ENCODE results near the gene CDK11A. TPM values are rescaled to one million over a fixed set of nuclear protein-coding genes. Genes with fewer than 3 reads are reported as not detected.

CDK11A gene
- total RNA-seq, 3 donors from 2014 or later = 27.8 to 51.8 (median 41.6) TPM

DNA sequence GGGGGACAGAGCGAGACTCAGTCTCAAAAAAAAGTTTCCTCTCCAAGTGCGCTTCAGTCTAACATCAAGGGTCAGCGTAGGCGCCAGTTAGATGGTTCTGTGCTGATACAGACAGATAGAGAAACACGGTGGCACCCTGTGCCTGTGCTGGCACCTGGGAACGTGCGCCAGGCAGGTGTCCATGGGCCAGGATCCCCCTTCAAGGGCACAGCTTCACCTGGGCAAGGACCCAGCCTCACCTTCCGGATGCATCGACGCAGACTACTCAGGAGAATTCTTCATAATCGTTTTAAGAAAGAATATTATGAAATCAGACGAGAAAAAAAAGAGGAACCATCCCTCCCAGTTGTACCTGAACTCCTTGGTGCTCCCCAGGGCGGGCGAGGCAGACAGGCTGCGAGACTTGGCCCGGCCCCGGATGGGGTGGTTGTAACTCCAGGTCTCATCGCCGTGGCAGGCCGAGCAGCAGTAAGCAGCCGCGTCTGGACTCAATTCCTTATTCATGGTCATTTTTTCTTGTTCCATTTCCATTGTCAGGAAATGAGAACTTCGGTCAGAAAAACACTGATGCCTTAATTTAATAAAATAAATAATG is 40.8 kb upstream of the CDK11A start:
- no peak overlapping the region for H3K4me3 ChIP-seq
- TF ChIP-seq POLR2AphosphoS5 (IDR thresholded peaks at IDR 0.05) = no peak
- no peak for TF ChIP-seq CTCF (IDR thresholded peaks at IDR 0.05)
- no peak for TF ChIP-seq POLR2A (IDR thresholded peaks at IDR 0.05)
- H3K36me3 ChIP-seq = no peaks in the 10 kb centered on the region
- peak overlapping the region in 1 of 2 donors; percentile 75 for H3K27ac ChIP-seq
- no peaks in the 10 kb centered on the region for H3K27me3 ChIP-seq
- intact Hi-C loops (cut with DNase I; ENCODE audit: low total_unique reads) = loop anchor here (5.0 kb wide), 1 partner anchor 142 kb away; no protein-coding TSS in a partner anchor
- DNase-seq (ENCODE audit: low spot score in 2 of 2) = no peak
- H3K4me1 ChIP-seq = no peaks in the 10 kb centered on the region
- no peaks in the 10 kb centered on the region for H3K9me3 ChIP-seq

- Histone ChIP-seq H3K4me3 (no peak overlapping the region), H3K4me1 (no peaks in the 10 kb centered on the region), H3K27ac (peak overlapping the region; percentile 68 to 75), H3K36me3 (no peaks in the 10 kb centered on the region), H3K9me3 (no peaks in the 10 kb centered on the region), H3K27me3 (no peaks in the 10 kb centered on the region)
- TF ChIP-seq POLR2A (IDR thresholded peaks at IDR 0.05) = no peak
- no peak for TF ChIP-seq CTCF (IDR thresholded peaks at IDR 0.05)
- peak; percentile 26 to 83 (median 80) for TF ChIP-seq POLR2AphosphoS5 (IDR thresholded peaks at IDR 0.05)
- intact Hi-C loops (cut with DNase I; ENCODE audit: low total_unique reads) = loop anchor here (5.0 kb wide), 1 partner anchor 143 kb away; no protein-coding TSS in a partner anchor
- DNase-seq (ENCODE audit: low spot score in 2 of 2) = peak in 1 of 2 donors; percentile 86
Measured at GRCh38 chr1:1763657-1764621, 39.8 kb upstream of the CDK11A start.

DNA sequence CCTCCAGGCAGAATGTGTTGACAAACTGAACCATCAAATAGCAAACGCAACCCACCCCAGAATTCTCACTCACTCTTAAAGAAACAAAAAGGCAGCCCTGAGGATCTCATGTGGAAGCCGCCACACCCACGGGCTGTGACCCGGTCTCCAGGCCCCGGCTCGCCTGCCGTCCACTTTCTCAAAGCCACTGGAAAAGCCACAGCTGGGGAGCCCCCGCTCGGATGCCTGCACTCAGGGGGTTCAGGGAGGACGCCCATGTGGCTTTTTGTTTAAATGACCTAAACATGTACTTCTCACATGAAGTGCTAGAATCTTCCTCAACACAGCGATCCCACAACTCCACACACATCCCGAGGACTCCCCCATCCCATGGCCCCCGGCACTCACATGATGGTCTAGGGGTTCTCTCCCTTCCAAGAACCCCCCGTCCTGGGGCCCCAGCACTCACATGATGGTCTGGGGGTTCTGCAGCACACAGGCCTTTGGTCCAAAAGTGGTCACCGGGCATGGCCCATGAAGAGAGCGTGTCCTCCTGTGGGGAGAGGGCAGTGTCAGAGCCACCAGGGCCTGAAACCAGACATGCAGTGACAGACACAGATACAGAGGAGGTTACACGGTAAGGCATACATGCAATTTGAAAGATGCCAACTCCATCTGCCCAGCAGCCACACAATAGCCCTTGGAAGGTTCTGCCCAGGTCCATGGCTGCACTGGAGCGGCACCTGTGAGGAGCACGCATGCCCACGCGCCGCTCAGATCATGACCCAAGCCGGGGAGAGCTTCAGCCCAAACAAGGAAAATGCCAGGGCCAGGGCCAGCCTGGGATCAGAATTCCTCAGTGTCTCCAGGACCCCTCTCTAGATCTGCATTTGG is 37.6 kb upstream of the CDK11A start:
- no peak overlapping the region for H3K4me3 ChIP-seq
- no peaks in the 10 kb centered on the region for H3K36me3 ChIP-seq
- no peaks in the 10 kb centered on the region for H3K9me3 ChIP-seq
- intact Hi-C loops (cut with DNase I; ENCODE audit: low total_unique reads) = loop anchor here (5.0 kb wide), 1 partner anchor 146 kb away; no protein-coding TSS in a partner anchor
- H3K27ac ChIP-seq = no peak overlapping the region
- no peak for TF ChIP-seq POLR2A (IDR thresholded peaks at IDR 0.05)
- no peak for TF ChIP-seq POLR2AphosphoS5 (IDR thresholded peaks at IDR 0.05)
- no peak for TF ChIP-seq CTCF (IDR thresholded peaks at IDR 0.05)
- DNase-seq (ENCODE audit: low spot score in 2 of 2) = no peak
- H3K4me1 ChIP-seq = no peaks in the 10 kb centered on the region
- H3K27me3 ChIP-seq = no peaks in the 10 kb centered on the region

- H3K4me1 ChIP-seq = no peaks in the 10 kb centered on the region
- no peak overlapping the region for H3K4me3 ChIP-seq
- no peaks in the 10 kb centered on the region for H3K9me3 ChIP-seq
- no peak for TF ChIP-seq POLR2A (IDR thresholded peaks at IDR 0.05)
- no peak for TF ChIP-seq CTCF (IDR thresholded peaks at IDR 0.05)
- no peak for TF ChIP-seq POLR2AphosphoS5 (IDR thresholded peaks at IDR 0.05)
- intact Hi-C loops (cut with DNase I; ENCODE audit: low total_unique reads) = loop anchor here (5.0 kb wide), 1 partner anchor 147 kb away; no protein-coding TSS in a partner anchor
- H3K27me3 ChIP-seq = no peaks in the 10 kb centered on the region
- DNase-seq (ENCODE audit: low spot score in 2 of 2) = no peak
- H3K36me3 ChIP-seq = no peaks in the 10 kb centered on the region
- no peak overlapping the region for H3K27ac ChIP-seq
Measured at GRCh38 chr1:1760715-1761114, 36.6 kb upstream of the CDK11A start.

Measured in breast epithelium (tissue), 4 donors.